ENCODE measurements around the gene CYP2W1.

CYP2W1 gene

GRCh38 chr7:961546-962400, 21.2 kb upstream of the CYP2W1 start:
- no peak overlapping the region for H3K4me3 ChIP-seq (ENCODE audit: low read depth, low read length)
- H3K27ac ChIP-seq, result peak overlapping the region; percentile 78
- no peaks in the 10 kb centered on the region for H3K36me3 ChIP-seq (ENCODE audit: control insufficient read depth, insufficient read depth, low read length)
- H3K4me2 ChIP-seq (ENCODE audit: low read length), result no peak overlapping the region
- peaks cover 21% of the 10 kb centered on the region for H3K4me1 ChIP-seq
- H3K27me3 ChIP-seq (ENCODE audit: control insufficient read depth, insufficient read depth, low read length), result no peaks in the 10 kb centered on the region
- no peak for TF ChIP-seq CTCF (IDR thresholded peaks at IDR 0.05)
- peaks cover 22% of the 10 kb centered on the region for H3K79me2 ChIP-seq
- no peaks in the 10 kb centered on the region for H3K9me3 ChIP-seq (ENCODE audit: control insufficient read depth, low read length)
- H3K9ac ChIP-seq, result no peak overlapping the region
- H2AFZ ChIP-seq, result peak overlapping the region; percentile 16

- H3K36me3 ChIP-seq (ENCODE audit: control insufficient read depth, insufficient read depth, low read length), result no peaks in the 10 kb centered on the region
- H3K9ac ChIP-seq, result no peak overlapping the region
- no peaks in the 10 kb centered on the region for H3K9me3 ChIP-seq (ENCODE audit: control insufficient read depth, low read length)
- no peak overlapping the region for H3K27ac ChIP-seq
- no peak overlapping the region for H2AFZ ChIP-seq
- H3K27me3 ChIP-seq (ENCODE audit: control insufficient read depth, insufficient read depth, low read length), result no peaks in the 10 kb centered on the region
- no peak overlapping the region for H3K4me3 ChIP-seq (ENCODE audit: low read depth, low read length)
- no peak overlapping the region for H3K4me2 ChIP-seq (ENCODE audit: low read length)
- no peak for TF ChIP-seq CTCF (IDR thresholded peaks at IDR 0.05)
- peaks cover 21% of the 10 kb centered on the region for H3K4me1 ChIP-seq
- peaks cover 25% of the 10 kb centered on the region for H3K79me2 ChIP-seq
Measured at GRCh38 chr7:962401-963081, 20.4 kb upstream of the CYP2W1 start.

GRCh38 chr7:963236-964078, 19.5 kb upstream of the CYP2W1 start:
- Histone ChIP-seq H3K9me3 (ENCODE audit: control insufficient read depth, low read length) (no peaks in the 10 kb centered on the region), H3K27me3 (ENCODE audit: control insufficient read depth, insufficient read depth, low read length) (no peaks in the 10 kb centered on the region), H3K79me2 (peaks cover 29% of the 10 kb centered on the region), H3K4me2 (ENCODE audit: low read length) (no peak overlapping the region), H3K36me3 (ENCODE audit: control insufficient read depth, insufficient read depth, low read length) (no peaks in the 10 kb centered on the region), H3K9ac (no peak overlapping the region), H3K4me1 (peaks cover 21% of the 10 kb centered on the region), H3K27ac (no peak overlapping the region), H3K4me3 (ENCODE audit: low read depth, low read length) (no peak overlapping the region), H2AFZ (no peak overlapping the region)
- no peak for TF ChIP-seq CTCF (IDR thresholded peaks at IDR 0.05)

DNA sequence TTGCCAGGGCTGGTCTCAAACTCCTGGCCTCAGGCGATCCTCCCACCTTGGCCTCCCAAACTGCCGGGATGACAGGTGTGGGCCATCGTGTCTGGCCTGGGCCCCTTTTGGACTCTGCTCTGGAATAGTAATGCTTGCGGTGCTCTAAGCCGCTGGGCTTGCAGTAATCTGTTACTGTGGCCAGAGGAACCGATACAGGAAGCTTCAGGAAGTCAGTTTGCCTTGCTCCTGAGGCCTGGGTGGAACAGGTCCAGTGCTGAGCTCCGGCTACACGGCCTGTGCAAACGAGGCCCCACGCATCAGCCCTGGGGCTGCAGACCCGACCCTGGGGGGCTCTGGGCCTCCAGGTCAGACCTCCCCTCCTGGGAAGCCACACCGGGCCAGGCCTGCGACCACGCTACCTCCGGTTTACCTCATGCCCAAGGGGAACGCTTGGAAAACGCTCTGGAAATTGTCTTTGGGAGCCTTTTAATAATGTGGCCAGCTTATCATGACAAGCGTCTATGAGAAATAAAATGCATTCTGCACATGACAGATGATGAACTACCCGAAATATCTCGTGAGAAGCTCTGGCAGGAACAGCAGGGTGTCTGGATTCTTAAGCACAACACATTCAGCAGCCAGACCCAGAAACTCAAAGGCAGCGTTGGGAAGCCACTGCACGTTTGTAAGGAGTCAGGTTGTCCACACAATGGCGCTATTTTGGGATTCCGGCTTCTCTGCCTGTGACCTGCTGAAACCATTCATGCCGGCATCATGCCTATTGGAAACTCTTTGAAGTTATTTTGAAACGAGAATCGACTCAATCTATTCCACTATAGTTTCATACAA, 18.4 kb upstream of the CYP2W1 start:
- H3K4me2 ChIP-seq (ENCODE audit: low read length), result no peak overlapping the region
- no peak for TF ChIP-seq CTCF (IDR thresholded peaks at IDR 0.05)
- peaks cover 36% of the 10 kb centered on the region for H3K79me2 ChIP-seq
- no peak overlapping the region for H3K4me3 ChIP-seq (ENCODE audit: low read depth, low read length)
- H3K27me3 ChIP-seq (ENCODE audit: control insufficient read depth, insufficient read depth, low read length), result no peaks in the 10 kb centered on the region
- H3K4me1 ChIP-seq, result peaks cover 24% of the 10 kb centered on the region
- H2AFZ ChIP-seq, result no peak overlapping the region
- H3K9ac ChIP-seq, result no peak overlapping the region
- H3K36me3 ChIP-seq (ENCODE audit: control insufficient read depth, insufficient read depth, low read length), result no peaks in the 10 kb centered on the region
- no peak overlapping the region for H3K27ac ChIP-seq
- H3K9me3 ChIP-seq (ENCODE audit: control insufficient read depth, low read length), result no peaks in the 10 kb centered on the region
